Ramos (cell line): ENCODE data around the gene TUBGCP2.
"Not testable (repeated sequence)": the region's sequence is repeated elsewhere in the genome, so short reads cannot be mapped to it uniquely, and the experiment has no call there.

Source experiments
- in situ Hi-C: fragments of 300-500 bp; cut with MboI; formaldehyde crosslinking; loops from one replicate; pipeline ENCODE4 v1.14.3; 2022; ENCODE audit warnings: low sequenced_read_pairs; ENCODE audit not compliant: unreplicated experiment

The TUBGCP2 gene

GRCh38 chr10:133326745-133327650 is 18.3 kb upstream of the TUBGCP2 start:
- in situ Hi-C loops, result loop anchor here (5.0 kb wide), 2 partner anchors 75 to 170 kb away; no protein-coding TSS in a partner anchor

- in situ Hi-C loops, result loop anchor here (5.0 kb wide), 2 partner anchors 76 to 171 kb away; no protein-coding TSS in a partner anchor
Observed at GRCh38 chr10:133326223-133326551, 17.5 kb upstream of the TUBGCP2 start.

- in situ Hi-C loops, result loop anchor here (5.0 kb wide), 2 partner anchors 77 to 172 kb away; no protein-coding TSS in a partner anchor
Observed at GRCh38 chr10:133325440-133326222, 17.0 kb upstream of the TUBGCP2 start.

GRCh38 chr10:133324857-133325260 is 16.2 kb upstream of the TUBGCP2 start:
- in situ Hi-C loops, result loop anchor here (5.0 kb wide), 2 partner anchors 77 to 172 kb away; no protein-coding TSS in a partner anchor

- in situ Hi-C loops, result no loop called here
Observed at GRCh38 chr10:133324198-133324792, 15.6 kb upstream of the TUBGCP2 start.

- in situ Hi-C loops, result not testable (repeated sequence)
Observed at GRCh38 chr10:133322064-133322709, 13.5 kb upstream of the TUBGCP2 start.

GRCh38 chr10:133320852-133321422 is 12.3 kb upstream of the TUBGCP2 start:
- in situ Hi-C loops, result not testable (repeated sequence)

- in situ Hi-C loops, result no loop called here
Observed at GRCh38 chr10:133318494-133319127, 9.9 kb upstream of the TUBGCP2 start.

- in situ Hi-C loops, result no loop called here
Observed at GRCh38 chr10:133316732-133317131, 8.1 kb upstream of the TUBGCP2 start.

- in situ Hi-C loops, result no loop called here
Observed at GRCh38 chr10:133316266-133316665, 7.6 kb upstream of the TUBGCP2 start.

GRCh38 chr10:133315847-133316246 is 7.2 kb upstream of the TUBGCP2 start:
- in situ Hi-C loops, result no loop called here

GRCh38 chr10:133314911-133315310 is 6.2 kb upstream of the TUBGCP2 start:
- in situ Hi-C loops, result no loop called here

GRCh38 chr10:133313192-133313591 is 4.5 kb upstream of the TUBGCP2 start:
- in situ Hi-C loops, result no loop called here

GRCh38 chr10:133312769-133313145 is 4.1 kb upstream of the TUBGCP2 start:
- in situ Hi-C loops, result no loop called here

GRCh38 chr10:133312016-133312768 is 3.5 kb upstream of the TUBGCP2 start:
- in situ Hi-C loops, result no loop called here

- in situ Hi-C loops, result no loop called here
Observed at GRCh38 chr10:133311570-133311969, 2.9 kb upstream of the TUBGCP2 start.

GRCh38 chr10:133310789-133311188 is 2.1 kb upstream of the TUBGCP2 start:
- in situ Hi-C loops, result no loop called here

GRCh38 chr10:133310399-133310755 is 1.7 kb upstream of the TUBGCP2 start:
- in situ Hi-C loops, result no loop called here
